Right lung (tissue), 5 donors: Measurements from ENCODE around the gene CACNA1D. TPM values are rescaled to one million over a fixed set of nuclear protein-coding genes. Genes with fewer than 3 reads are reported as not detected.

ENCODE experiments used
- DNase-seq, 2 donors: peaks; one replicate each; pipeline ENCODE4 v3.0.0-alpha.2; 2013
- polyA plus RNA-seq, 5 donors: library from polyadenylated mRNA; unstranded; fragments of 120-200 nt; gene quantifications; one replicate each; pipeline versions ENCODE4 v1.2.1 to v1.2.3, GENCODE V29; 2013; ENCODE audit warnings: inconsistent platforms in 1 of 5, low replicate concordance in 1 of 5; ENCODE audit not compliant: insufficient read length in 5 of 5, insufficient read depth in 1 of 5

The CACNA1D gene
- polyA plus RNA-seq, 5 donors = 41.9 to 56.4 (median 53.0) TPM

DNA sequence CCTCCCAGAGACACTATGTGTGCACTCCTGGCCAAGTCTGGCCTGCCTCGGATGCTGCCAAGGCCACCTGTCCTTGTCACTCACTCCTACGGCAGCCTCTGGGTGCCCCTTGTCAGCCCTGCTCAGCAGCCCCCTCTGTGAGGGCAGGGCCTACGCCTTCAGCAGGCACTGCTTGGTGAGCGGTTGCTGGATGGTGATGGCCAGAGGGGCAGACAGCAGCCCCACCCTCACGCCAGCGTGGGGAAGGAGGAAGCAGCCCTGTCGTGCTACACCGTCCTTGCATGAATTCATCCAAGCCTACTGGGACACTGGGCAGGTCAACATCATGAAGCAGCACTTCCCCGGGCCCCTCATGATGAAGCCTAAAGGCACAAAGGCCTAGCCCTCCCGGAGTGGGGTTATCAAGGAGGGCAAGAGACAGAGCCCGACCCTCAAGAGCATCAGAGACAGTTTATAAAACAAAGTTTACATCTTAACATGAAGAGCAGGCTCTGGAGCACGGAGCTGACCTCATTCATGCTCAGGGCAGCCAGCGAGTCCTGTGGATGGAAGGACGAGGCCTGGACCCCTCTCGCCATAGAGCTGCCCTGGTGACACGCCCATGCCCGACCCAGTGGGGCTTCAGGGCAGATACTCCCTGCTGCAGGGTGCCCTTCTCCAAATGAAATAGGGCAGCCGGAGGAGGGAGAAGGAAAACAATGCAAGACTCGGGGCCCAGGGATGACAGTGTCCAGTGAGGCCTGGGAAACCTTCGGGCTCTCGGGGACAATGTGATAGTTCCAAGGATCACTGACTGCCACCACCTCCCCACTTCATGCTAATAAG is 326.6 kb downstream of the CACNA1D start:
- no peak for DNase-seq

DNA sequence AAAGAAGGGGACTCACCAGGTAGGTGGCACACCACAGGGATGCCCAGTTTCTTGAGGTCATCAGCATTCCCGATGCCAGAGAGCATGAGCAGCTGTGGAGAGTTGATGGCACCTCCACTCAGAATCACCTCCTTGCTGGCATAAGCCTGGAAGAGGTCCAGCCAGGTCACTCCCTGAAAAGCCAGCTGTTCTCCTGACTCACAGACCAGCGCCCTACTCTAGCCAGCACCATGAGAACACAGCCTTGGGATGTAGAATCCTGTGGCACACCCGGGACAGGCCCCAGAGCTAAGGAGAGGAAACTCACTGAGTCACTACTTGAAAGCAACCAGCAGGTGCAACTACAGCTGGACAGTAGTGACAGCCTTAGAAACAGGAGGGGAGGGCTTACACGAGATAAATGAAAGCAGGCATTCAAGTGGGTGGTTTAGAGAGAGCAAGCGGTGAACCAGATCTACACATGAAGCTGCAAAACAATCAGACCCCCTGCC is 327.3 kb downstream of the CACNA1D start:
- no peak for DNase-seq

DNA sequence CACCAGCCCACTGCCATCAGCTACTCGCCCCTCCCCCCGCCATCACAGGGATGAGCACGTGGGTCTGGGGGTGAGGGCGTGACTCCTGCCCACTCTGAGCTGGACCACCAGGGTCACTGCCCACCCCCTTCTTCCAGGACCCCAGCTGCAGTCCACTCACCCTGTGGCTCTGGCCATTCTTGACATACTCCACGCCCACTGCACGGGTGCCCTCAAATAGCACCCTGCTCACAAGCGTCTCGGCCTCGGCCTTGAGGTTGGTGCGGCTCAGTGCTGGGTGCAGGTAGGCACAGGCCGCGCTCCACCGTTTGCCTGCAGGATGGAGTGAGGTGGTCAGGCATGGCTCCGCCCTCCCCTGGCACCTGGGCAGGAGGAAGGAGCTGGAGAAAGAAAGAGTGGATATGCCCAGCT is 327.9 kb downstream of the CACNA1D start:
- no peak for DNase-seq

DNA sequence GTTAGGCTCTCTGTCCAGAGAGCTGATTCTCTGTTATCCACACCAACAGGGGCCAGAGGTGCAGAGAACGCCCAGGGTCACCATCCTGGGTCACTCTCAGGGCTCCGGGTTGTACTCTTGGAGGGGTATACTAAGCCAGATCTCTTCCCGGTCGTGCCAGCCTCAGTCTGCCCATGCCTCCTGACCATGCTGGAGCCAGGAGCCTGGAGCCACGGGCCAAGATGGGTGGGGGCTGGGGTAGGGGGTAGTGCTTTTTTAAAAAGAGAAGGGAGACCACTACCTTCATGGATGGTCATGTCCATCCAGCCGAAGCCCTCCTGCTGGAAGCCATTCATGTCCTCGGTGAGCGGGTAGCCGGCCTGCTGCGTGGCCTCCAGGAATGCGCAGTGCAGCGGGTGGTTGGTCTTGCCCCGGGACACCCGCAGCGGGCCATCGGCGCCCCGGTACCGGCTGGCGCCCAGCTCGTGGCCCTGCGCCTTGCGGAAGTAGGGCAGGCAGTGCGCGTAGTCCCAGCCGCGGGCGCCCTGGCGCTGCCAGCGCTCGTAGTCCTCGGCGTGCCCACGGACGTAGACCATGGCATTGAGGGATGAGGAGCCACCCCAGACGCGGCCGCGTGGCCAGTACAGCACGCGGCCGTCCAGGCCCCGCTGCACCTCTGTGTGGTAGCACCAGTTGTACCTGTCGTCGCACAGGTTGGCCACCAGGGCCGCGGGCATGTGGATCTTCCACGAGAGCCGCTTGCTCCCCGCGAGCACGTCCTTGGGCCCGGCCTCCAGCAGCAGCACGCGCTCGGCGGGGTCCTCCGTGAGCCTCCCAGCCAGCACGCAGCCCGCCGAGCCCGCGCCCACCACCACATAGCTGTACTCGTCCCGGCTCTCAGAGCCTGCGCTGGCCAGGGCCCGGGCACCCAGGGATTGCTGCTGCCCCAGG is 328.9 kb downstream of the CACNA1D start:
- DNase-seq = no peak

DNA sequence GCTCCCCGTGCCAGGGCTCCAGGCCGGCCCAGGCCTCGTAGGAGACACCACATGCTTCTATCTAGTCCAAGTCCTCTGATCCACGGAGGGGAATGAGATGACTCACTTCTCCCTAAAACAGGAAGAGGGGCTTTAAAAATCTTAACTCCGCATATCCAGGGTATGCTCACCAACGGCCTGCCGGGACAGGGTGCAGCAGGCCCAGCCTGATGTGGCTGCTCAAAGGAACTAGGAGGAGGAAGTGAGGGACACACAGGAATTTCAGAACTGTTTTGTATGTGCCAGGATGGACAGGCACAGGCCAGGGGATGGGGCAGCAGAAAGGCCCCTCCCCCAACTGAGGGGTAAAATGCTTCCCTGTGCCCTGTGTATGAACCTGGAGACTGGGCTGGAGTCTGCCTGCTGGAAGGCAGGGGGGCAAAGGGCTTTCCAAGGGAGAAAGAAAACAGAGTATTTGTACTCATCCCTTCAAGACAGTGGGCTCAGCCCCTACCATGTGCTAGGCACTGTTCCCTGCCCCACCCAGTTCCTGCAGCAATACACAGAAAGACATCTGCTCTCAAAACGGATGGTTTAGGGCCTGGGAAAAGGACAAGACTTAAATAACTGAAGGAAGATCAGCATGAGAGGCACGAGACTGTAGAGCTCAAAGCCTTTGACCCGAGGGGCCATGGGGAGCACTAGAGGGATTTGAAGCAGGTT is 329.7 kb downstream of the CACNA1D start:
- no peak for DNase-seq

DNA sequence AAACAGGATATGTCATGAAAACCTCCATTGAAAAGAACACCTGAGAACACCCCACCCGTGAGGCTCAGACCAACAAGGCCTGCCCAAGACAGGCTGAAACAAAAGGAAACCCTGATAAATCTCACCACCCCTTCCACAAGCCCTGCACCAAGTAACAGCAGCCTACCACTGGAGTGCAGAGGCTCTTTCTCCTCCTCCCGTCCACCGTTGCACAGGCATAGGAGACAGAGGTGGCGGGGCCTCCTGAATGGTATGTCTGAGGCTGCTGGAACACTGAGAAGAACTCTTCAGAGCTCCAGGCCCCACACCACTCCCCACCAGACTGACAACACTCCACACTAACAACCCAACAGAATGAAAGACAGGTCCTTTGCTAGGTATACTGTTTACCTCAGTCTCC is 330.4 kb downstream of the CACNA1D start:
- no peak for DNase-seq

DNA sequence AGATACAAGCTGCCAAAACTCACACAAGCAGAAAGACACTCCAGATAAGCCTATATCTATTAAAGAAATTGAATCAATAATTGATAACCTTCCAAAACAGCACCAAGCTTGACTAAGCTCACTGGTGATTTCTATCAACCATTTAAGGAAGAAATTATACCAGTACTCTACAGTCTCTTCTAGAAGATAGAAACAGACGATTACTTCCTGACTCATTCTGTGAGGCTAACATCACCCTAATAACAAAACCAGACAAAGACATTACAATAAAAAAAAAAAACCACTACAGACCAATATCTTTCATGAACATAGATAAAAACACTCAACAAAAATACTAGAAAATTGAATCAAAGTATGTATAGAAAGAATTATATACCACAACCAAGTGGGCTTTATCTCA is 331.6 kb downstream of the CACNA1D start:
- no peak for DNase-seq

DNA sequence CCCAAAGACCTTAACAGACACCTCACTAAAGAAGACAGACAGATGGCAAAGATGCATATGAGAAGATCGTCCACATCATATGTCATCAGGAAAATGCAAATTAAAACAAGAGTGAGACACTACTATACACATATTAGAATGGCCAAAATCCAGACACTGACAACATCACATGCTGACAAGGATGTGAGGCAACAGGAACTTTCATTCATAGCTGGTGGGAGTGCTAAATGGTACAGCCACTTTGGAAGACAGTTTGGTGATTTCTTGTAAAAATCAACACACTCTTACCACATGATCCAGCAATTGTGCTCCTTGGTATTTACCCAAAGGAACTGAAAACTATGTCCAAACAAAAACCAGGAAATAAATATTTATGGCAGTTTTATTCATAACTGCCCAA is 334.2 kb downstream of the CACNA1D start:
- DNase-seq = no peak

DNA sequence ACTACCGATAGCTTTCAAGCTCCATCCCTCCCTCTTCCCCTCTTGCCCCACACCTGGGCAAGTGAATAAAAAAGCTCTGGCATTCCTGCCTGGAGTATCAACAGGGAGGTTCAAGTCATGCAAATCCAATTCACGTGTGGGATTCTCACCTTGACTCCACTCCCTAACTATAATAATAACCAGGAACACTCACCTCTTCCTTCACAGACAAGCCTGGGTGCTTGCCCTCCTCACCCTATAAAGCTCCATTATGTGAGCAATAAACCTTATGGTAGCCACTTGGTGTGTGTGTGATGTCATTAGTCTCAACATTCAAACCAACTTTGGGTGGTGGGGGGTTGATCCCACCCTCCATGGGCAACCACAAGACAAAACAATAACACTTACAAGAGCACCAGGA is 335.2 kb downstream of the CACNA1D start:
- no peak for DNase-seq

DNA sequence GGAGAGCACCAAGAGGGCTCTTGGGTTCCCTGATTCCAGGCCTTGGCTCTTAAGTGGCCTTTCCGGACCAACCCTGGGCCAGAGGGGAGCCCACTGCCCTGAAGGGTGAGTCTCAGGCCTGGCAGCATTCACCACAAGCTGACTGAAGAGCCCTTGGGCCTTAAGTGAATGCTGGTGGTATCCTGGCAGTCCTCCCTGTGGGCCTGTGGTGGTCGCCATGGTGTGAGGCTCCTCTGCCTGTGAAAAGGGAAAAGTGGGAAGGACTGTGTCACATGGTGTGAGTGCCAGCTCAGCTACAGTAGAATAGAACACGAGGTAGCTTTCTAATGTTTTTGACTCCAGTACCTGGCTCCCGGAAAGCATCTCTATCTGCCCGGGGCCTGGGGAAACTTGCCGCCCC is 336.5 kb downstream of the CACNA1D start:
- DNase-seq = no peak

DNA sequence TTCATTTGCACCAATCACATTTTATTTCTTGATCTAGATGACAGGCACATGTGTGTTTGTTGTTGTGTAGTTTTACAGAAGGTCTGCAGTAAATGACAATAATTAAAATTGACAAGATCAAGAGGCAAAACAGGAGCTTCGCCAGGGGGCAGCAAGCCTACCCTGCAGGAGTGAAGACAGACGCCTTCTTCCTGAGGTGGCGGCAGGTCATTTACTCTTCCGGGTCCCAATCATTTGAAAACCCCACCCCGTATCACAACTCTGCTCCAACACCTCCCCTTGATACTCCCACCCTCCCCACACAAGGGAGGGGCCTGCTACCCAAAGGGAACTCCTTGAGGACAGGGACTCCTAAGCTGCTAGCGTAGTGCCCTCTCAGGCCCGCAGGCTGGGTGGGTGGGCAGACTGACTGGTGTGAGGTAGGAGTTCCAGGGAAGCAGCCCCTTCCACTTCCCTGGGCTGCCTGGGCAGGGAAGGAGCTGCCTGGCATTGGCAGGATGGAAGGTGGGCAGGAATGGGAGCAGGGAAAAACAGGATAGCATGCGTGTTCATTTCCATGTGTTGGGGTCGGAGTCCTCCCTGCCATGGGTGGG is 338.7 kb downstream of the CACNA1D start:
- no peak for DNase-seq

DNA sequence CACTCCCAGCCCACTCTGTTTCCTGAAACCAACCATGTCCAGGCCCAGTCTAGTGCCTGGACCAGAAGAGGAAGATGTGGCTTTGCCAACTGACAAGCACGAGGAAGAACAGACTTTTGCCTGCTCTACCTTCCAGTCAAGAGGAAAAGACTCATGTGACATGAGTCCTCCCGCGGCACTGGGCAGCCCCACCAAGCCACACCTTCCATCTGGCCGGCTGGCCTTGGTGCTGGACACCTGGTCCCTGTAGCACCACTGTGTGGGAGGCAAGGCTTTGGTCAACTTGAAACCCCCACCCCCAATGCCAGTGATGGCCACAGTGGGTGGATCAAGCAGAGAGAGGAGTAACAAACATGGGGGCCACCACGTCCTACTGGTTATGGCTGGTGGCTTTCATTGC is 339.3 kb downstream of the CACNA1D start:
- no peak for DNase-seq

DNA sequence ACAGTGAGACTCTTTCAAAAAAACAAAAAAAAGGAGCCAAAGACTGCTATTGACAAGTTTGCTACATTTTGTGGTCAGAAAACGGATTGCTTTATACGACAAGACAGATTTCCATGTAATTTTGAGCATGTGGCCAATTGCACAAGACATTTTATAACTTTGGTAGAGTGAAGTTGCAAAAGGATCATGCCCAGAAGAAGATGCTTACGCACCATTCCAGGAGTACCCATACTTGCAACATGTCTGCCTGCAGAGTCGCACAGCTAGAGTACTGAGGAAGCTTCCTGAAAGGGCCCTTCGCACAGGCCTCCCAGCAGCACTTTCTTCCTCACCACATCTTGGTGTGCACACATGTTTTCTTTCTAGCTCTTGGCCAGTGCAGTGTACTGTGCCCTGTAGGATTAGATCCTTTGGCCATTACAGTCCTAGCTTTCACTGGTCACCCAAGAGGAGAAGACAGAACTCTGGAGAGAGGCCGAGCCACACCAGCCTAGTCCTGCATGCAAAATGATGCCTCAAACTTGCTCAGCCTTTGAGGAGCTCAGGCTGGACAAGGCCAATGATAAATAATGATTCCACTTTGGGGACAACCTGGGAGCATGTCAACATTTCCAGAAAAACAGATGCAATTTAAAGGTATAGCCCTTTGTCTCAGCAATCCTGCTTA is 340.2 kb downstream of the CACNA1D start:
- DNase-seq = no peak

DNA sequence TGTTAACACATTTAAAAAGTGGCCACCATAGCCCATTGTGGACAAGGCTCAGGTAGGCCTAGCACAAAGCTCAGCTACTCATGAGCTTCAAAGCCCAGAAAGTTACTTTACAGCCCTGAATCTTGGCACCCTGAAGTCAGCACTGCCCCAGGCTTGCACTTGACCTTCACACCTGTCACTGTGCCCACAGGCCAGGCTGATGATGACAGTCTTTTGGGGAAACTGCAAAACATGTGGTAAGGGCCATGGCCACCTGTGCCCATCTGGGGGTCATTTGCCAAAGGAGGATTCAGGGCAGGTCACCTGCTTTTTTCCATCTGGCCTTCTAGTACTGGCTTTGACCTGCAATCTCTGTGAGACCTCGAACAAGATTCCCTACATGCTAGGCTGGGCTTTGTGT is 340.8 kb downstream of the CACNA1D start:
- DNase-seq = no peak

DNA sequence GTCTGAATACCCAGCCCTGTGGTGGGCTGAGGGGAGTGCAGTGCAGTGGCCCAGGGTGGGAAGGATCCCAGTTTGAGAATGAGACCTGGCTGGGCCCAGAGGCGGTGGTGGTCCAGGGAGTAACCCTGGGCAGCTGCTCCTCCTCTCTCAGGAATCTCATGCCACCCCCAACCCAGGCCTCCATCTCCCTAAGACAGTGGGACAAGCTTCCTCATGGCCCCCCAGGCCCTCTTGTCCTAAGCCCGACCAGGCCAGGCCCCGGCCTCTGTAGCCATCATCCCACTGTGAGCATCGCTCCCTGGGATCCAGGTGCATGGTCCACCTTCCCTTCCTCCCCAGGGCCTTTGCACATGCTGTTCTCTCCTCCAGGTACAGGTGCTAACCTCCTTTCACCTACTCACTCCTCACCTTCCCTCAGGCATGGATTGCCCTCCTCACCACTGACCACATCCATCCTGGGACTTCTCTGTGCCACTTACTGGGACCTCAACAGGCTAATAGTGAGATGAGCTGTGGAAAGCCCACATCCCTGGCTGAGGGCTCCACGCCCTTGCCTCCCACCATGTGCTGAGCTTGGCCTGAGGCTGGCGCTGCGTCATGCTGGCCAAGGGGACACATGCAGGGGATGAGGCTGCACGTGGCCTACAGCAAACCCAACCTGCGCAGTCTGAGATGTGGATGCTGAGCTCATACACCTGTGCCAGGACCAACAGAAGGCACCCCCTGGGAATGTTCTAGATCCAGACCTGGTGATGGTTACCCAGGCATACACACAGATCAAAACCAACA is 341.9 kb downstream of the CACNA1D start:
- DNase-seq = no peak

DNA sequence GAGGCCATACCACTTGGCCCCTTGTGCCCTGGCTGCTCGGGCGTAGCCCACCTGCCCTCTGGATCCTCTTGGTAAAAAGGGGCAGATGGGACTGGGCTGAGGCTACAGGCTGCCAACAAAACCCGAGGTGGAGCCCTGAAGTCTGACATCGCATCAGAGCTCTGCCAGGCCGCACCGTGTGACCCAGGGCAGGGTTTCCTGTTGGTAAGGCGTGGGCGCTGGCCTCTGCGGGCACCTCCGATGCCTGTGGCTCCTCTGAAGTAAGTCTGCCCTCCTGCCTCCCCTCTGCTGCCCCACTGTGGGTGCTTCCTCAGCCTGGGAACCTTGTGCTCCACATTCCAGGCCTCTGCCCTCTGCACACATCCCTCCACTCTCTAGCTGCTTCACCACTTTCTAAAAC is 342.9 kb downstream of the CACNA1D start:
- no peak for DNase-seq

DNA sequence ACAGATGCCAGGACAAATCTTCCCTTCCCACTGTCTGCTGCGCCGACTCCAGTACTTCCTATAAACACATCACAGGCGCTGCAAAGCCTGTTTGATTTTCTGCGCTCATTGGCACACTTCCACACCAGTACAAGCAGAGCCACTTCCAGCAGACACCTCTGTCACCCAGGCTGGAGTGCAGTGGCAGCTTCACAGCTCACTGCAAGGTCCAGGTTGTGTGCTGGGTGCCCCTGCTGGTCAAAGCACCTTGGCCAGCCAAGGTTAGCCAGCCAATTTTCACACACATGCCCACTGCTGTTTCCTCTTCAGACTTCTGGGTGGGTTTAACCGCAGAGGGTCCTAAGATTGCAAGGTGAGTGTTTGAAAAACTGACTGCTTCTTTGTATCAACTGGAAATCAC is 346.9 kb downstream of the CACNA1D start:
- no peak for DNase-seq

DNA sequence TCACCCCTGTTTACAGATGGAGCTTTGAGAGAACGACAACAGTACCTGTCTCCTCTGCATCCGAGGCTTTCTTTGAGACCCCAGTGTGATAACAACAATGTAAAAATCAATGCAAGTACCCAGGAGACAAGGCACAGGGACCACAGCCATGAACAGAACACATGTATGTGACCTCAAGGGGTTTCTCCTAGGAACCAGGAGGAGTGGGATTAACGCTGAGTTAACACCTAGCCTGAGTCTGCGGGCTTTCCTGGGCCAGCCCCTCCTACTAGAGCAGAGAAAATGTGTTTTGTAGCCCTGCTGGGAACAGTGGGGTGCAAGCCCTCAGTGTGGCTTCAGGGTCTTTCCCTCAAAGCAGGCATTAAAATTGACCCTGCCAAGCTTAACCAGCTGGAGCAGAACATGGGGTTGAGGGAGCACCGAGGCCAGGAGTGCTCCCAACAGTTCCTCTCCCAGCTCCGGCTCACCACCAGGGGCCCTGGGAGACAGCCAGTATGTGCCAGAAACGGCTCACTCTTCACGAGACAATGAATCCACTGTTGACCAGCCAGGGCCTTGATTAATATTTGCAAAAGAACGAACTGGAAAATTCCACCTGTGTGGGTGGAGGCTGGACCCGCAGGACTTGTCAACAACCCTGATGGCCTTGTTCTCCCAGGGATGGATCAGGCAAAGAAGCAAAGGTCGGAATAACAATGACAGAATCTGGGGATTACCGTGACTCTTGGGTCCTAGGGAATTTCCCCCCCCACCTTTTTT is 348.2 kb downstream of the CACNA1D start:
- peak; percentile 32 to 42 for DNase-seq
